ENCODE measurements around the gene RPAP3. TPM values are rescaled to one million over a fixed set of nuclear protein-coding genes. Genes with fewer than 3 reads are reported as not detected.

RPAP3 gene
- total RNA-seq (10 to 100 TPM; 15.8 to 35.5 (median 27.1) TPM), polyA plus RNA-seq (10 to 100 TPM; 12.2 to 15.2 (median 14.4) TPM)
- long read RNA-seq, donor 1, full-length matches to known transcripts = 10 of 10 reads
- long read RNA-seq, donor 1, partial matches to known transcripts = 0 of 10 reads
- long read RNA-seq, donor 1, other reads (novel, unspliced or antisense) = 0 of 10 reads
- long read RNA-seq, donor 2, full-length matches to known transcripts = 7 of 7 reads
- long read RNA-seq, donor 2, partial matches to known transcripts = 0 of 7 reads
- long read RNA-seq, donor 2, other reads (novel, unspliced or antisense) = 0 of 7 reads

- peak; percentile 100 for DNase-seq
- Histone ChIP-seq H3K27ac (peak within 1 kb of the TSS; percentile 43 to 98 (median 94)), H3K4me1 (peaks cover 25 to 80% (median 60%) of the 10 kb centered on the region in 6 donors), H3K27me3 (replicated peaks in 1 of 7) (no peaks in the 10 kb centered on the region), H3K36me3 (peaks cover 0 to 17% (median 4%) of the 10 kb centered on the region in 6 donors), H3K9me3 (no peaks in the 10 kb centered on the region), H3K4me3 (peak within 1 kb of the TSS; percentile 90 to 100 (median 97))
- 0 to 1% (median 0%) methylated on average over 30 to 66 of the region's 66 CpGs for WGBS, 5 donors
- intact Hi-C loops (cut with DNase I; ENCODE audit: low total_unique reads) = no loop called here
- peak; percentile 99 for TF ChIP-seq POLR2AphosphoS5 (IDR thresholded peaks at IDR 0.05)
- TF ChIP-seq POLR2A (IDR thresholded peaks at IDR 0.05) = peak; percentile 63 to 88 (median 75)
- peak; percentile 37 to 83 (median 68) for TF ChIP-seq CTCF (IDR thresholded peaks at IDR 0.05 in 8 of 11, conservative IDR thresholded peaks at IDR 0.05 in 3 of 11)
These were observed at the start of gene RPAP3 for GRCh38 chr12:47705566-47706425. TSS of gene RPAP3 (minus strand) at chr12:47706030. CDS start at chr12:47702840, 3,190 bp downstream.

DNA sequence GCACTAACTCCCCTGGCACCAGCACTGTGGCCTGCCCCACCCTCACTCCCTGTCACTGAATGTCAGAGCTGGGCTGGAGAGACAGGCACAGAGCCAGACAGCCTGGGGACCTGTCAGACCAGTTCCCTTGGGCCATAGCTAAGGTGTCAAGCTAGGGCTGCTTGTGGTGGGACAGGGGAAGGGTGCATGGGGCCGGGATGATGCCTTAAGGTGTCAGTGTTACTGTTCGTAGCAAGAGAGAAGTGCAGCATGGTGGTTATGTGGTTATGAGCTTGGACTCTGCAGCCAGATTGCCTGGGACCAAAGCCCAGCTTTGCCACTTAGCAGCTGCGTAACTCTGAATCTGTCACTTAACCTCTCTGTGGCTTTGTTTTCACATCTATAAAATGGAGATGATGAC, 49.1 kb upstream of the RPAP3 start:
- WGBS, 5 donors = 40 to 66% (median 62%) methylated on average over 3 of the region's 3 CpGs
- H3K27me3 ChIP-seq (replicated peaks in 1 of 7) = no peaks in the 10 kb centered on the region
- H3K4me3 ChIP-seq = peak overlapping the region in 2 of 8 donors; percentile 55 to 72
- H3K27ac ChIP-seq = peak overlapping the region in 7 of 8 donors; percentile 13 to 89 (median 78)
- H3K36me3 ChIP-seq = peaks cover 0 to 19% (median 0%) of the 10 kb centered on the region in 6 donors
- no peak for TF ChIP-seq CTCF (IDR thresholded peaks at IDR 0.05 in 8 of 11, conservative IDR thresholded peaks at IDR 0.05 in 3 of 11)
- TF ChIP-seq POLR2AphosphoS5 (IDR thresholded peaks at IDR 0.05) = peak in 1 of 3 donors; percentile 22
- intact Hi-C loops (cut with DNase I; ENCODE audit: low total_unique reads) = no loop called here
- no peaks in the 10 kb centered on the region for H3K9me3 ChIP-seq
- DNase-seq = peak; percentile 66
- H3K4me1 ChIP-seq = peaks cover 32 to 100% (median 86%) of the 10 kb centered on the region in 6 donors

DNA sequence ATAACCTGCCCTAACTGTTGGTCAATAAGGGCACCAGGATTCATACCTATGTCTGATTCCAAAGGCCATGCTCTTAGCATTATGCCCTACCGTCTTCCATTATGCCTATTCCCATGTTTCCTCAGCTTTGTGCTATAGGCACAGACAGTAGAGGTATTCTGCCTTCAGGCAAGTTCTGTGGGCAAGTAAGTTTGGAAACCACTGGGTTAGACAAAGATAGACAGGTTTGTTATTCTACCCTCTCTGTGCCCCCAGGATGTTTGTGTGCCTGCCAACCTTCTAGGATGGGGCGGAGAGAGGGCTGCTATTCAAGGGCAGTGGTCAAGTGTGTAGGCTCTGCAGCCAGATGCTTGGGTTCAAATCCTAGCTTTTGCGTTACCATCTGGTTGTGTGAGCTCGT, 48.3 kb upstream of the RPAP3 start:
- TF ChIP-seq CTCF (IDR thresholded peaks at IDR 0.05 in 8 of 11, conservative IDR thresholded peaks at IDR 0.05 in 3 of 11) = no peak
- TF ChIP-seq POLR2AphosphoS5 (IDR thresholded peaks at IDR 0.05) = no peak
- no peak for TF ChIP-seq POLR2A (IDR thresholded peaks at IDR 0.05)
- Histone ChIP-seq H3K9me3 (no peaks in the 10 kb centered on the region), H3K36me3 (peaks cover 0 to 26% (median 0%) of the 10 kb centered on the region in 6 donors), H3K27me3 (replicated peaks in 1 of 7) (no peaks in the 10 kb centered on the region), H3K27ac (peak overlapping the region in 7 of 8 donors; percentile 60 to 89 (median 78)), H3K4me3 (no peak overlapping the region), H3K4me1 (peaks cover 29 to 100% (median 79%) of the 10 kb centered on the region in 6 donors)
- no peak for DNase-seq
- WGBS, 5 donors = 72 to 92% (median 82%) methylated on average over 4 of the region's 4 CpGs
- intact Hi-C loops (cut with DNase I; ENCODE audit: low total_unique reads) = no loop called here

Measured in spleen (tissue), 13 donors.